Nephron (organoid): Measurements from ENCODE around the gene NPTX2.

ENCODE experiments used
- H3K27ac Mint-ChIP-seq, 3 experiments: 2 replicates each; pipeline ENCODE4 v1.8.0; 2020; ENCODE audit warnings: mixed read lengths in 3 of 3, mild to moderate bottlenecking in 2 of 3, moderate library complexity in 1 of 3
- H3K27me3 Mint-ChIP-seq: 2 replicates; pipeline ENCODE4 v1.8.0; 2021; ENCODE audit warnings: low read depth, mild to moderate bottlenecking, moderate library complexity, mixed read lengths
- H3K36me3 Mint-ChIP-seq: 2 replicates; pipeline ENCODE4 v1.8.0; 2020; ENCODE audit warnings: low read depth, mixed read lengths
- H3K4me1 Mint-ChIP-seq: 2 replicates; pipeline ENCODE4 v1.8.0; 2020; ENCODE audit warnings: mixed read lengths
- H3K4me3 Mint-ChIP-seq, 3 experiments: 2 replicates each; pipeline ENCODE4 v1.8.0; 2020; ENCODE audit warnings: mild to moderate bottlenecking in 3 of 3, mixed read lengths in 3 of 3, moderate library complexity in 2 of 3
- H3K9me3 Mint-ChIP-seq: 2 replicates; pipeline ENCODE4 v1.8.0; 2020; ENCODE audit warnings: mixed read lengths
- TF ChIP-seq, protein P1 (sequence below), 3 experiments: fragments of 200-600 bp; sonication (generic); IDR thresholded peaks; one replicate each; pipeline ENCODE4 v1.5.0; 2021; ENCODE audit warnings: antibody characterized with exemption in 3 of 3; ENCODE audit not compliant: unreplicated experiment in 3 of 3

NPTX2 gene

DNA sequence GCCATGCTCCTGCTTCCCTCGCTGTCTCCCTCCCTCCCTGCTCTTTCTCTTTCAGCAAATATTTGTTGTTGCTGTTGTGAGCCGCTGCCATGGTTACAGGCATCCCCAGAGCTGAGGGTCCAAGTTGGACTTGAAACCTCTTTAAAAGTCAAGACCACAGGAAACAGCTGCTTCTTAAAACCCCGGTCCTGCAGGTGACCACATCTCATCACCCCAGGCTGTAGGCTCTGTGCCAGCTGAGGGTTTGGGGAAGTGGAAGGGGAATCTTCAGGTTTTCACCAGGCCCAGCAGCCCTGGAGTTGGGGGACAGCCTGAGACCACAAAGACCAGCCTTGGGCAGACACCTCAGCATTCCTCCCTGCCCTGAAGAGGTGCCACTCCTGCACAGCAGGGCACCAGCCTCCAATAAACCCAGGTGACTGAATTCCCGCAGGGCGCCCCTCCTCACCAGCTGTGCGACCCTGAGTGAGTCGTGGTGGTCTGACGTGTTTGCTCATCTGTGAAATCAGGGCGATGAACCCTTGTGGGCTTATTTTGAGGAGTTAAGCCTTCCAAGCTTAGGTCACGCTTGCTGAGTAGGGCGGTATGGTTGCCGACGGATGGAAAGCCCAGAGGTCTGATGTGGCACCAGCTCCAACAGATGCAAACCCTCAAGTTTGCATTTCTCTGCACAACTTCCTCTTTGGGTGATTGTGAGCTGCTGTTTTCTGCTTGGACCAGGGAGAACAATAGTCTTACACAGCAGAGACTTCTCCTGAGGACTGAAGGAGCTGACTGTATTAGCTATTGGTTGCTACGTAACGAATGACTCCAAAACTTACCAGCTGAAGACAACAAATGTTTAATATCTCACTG, 24.8 kb downstream of the NPTX2 start:
- Mint-ChIP-seq H3K9me3 (peaks cover 11% of the 10 kb centered on the region), H3K27me3 (peaks cover 11% of the 10 kb centered on the region), H3K4me3 (no peak overlapping the region), H3K4me1 (no peaks in the 10 kb centered on the region), H3K27ac (peak overlapping the region in 1 of 3 experiments; percentile 41), H3K36me3 (no peaks in the 10 kb centered on the region)
- TF ChIP-seq, protein P1, sequence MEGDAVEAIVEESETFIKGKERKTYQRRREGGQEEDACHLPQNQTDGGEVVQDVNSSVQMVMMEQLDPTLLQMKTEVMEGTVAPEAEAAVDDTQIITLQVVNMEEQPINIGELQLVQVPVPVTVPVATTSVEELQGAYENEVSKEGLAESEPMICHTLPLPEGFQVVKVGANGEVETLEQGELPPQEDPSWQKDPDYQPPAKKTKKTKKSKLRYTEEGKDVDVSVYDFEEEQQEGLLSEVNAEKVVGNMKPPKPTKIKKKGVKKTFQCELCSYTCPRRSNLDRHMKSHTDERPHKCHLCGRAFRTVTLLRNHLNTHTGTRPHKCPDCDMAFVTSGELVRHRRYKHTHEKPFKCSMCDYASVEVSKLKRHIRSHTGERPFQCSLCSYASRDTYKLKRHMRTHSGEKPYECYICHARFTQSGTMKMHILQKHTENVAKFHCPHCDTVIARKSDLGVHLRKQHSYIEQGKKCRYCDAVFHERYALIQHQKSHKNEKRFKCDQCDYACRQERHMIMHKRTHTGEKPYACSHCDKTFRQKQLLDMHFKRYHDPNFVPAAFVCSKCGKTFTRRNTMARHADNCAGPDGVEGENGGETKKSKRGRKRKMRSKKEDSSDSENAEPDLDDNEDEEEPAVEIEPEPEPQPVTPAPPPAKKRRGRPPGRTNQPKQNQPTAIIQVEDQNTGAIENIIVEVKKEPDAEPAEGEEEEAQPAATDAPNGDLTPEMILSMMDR (IDR thresholded peaks at IDR 0.05; ENCODE audit: unreplicated experiment in 3 of 3): no peak

DNA sequence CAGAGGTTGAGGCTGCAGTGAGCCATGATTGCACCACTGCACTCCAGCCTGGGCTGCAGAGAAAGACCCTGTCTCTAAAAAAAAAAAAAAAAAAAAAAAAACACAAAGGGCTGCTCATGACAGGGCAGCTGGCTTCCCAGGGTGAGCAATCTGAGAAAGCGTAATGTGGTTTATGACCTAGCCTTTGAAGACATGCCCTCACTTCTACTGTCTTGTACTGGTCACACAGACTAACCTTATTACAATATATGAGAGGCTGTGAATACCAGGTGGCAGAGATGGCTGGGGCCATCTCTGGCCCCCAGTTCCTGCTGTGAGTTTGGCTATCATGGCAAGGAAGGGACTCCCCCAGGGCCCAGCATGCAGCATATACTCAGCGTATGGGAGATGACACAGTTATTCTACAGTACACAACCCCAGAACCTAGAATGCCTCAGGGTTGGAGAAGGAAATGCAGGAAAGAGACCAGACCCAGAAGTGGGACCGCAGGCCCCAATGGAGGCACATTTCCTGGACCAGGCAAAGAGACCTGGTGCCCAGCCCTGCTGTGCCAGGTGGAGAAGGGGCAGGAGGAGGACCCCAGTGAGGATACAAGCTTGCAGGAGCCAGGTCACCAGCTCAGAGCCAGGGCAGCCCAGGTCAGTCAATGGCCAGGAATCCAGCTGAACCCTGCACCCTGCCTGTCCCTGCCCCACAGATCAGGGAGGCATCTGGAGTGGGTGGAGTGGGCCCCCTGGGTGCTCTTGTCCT, 26.3 kb downstream of the NPTX2 start:
- Mint-ChIP-seq H3K4me3 (no peak overlapping the region), H3K27ac (no peak overlapping the region), H3K9me3 (peaks cover 5% of the 10 kb centered on the region), H3K27me3 (peaks cover 10% of the 10 kb centered on the region), H3K36me3 (no peaks in the 10 kb centered on the region), H3K4me1 (no peaks in the 10 kb centered on the region)
- TF ChIP-seq, protein P1 (IDR thresholded peaks at IDR 0.05; ENCODE audit: unreplicated experiment in 3 of 3): no peak

DNA sequence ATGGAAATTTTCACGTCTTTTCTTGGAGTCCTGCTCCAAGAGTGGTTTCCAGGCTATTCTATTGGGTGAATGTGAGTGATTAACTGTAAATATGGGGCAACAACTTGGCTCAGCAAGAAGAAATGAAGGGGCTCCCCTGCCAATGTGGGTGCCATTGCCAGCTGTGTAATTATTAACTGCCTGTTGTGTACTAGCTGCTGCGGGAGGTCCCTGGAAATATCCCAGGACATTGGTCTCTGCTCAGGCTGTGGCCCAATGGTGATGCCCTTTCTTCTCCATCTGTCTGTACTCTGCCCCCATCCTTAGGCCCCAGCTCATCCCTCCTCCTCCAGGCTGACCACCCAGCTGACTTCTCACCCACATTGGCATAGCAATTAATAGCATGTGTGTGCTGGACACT, 29.4 kb downstream of the NPTX2 start:
- Mint-ChIP-seq H3K9me3 (no peaks in the 10 kb centered on the region), H3K27me3 (peaks cover 10% of the 10 kb centered on the region), H3K27ac (no peak overlapping the region), H3K4me1 (no peaks in the 10 kb centered on the region), H3K4me3 (no peak overlapping the region), H3K36me3 (no peaks in the 10 kb centered on the region)
- TF ChIP-seq, protein P1 (IDR thresholded peaks at IDR 0.05; ENCODE audit: unreplicated experiment in 3 of 3): no peak

DNA sequence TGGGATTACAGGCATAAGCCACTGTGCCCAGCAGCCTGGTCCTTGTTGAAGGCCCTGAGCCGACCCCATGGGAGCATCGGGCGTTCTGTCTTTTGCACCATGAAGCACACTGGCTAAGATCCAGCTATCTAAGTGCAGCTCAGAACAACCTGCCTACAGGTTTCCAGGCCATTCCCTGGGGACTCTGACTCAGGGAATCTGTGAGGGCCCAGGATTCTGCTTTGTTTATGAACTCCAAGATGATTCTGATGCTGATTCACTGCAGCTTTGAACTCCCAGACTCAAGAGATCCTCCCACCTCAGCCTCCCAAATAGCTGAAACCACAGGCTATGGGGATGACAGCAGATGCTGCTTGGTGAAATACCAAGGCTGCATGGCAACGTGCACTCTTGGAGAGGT, 30.2 kb downstream of the NPTX2 start:
- no peaks in the 10 kb centered on the region for H3K9me3 Mint-ChIP-seq
- TF ChIP-seq, protein P1 (IDR thresholded peaks at IDR 0.05; ENCODE audit: unreplicated experiment in 3 of 3): no peak
- no peaks in the 10 kb centered on the region for H3K36me3 Mint-ChIP-seq
- no peaks in the 10 kb centered on the region for H3K4me1 Mint-ChIP-seq
- H3K4me3 Mint-ChIP-seq: no peak overlapping the region
- H3K27me3 Mint-ChIP-seq: peaks cover 6% of the 10 kb centered on the region
- no peak overlapping the region for H3K27ac Mint-ChIP-seq

DNA sequence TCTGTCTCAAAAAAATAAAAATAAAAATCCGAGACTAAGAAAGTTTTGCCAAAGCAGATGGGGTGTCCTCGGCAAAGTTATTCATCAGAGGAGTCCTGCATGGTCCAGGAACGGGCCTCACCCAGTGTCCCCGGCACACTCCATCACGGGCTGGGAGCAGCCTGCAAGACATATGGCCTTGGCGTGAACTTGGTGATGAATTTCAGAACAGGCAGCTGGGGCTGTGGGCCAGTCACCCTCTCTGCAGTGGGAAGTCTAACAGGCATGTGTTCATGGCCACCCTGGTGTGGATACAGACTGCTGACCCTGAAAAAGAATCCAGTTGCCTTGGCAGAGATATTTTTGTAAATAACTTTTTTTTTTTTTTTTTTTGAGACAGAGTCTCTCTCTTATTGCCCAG, 34.7 kb downstream of the NPTX2 start:
- H3K4me3 Mint-ChIP-seq: no peak overlapping the region
- TF ChIP-seq, protein P1 (IDR thresholded peaks at IDR 0.05; ENCODE audit: unreplicated experiment in 3 of 3): no peak
- no peaks in the 10 kb centered on the region for H3K36me3 Mint-ChIP-seq

More for the DNA sequence above, 34.7 kb downstream of the NPTX2 start:
- no peak overlapping the region for H3K27ac Mint-ChIP-seq
- no peaks in the 10 kb centered on the region for H3K9me3 Mint-ChIP-seq
- H3K4me1 Mint-ChIP-seq: no peaks in the 10 kb centered on the region
- H3K27me3 Mint-ChIP-seq: no peaks in the 10 kb centered on the region
